HG02588 (cell line): Measurements from ENCODE around the gene CCNL2.
"Not testable (repeated sequence)": the region's sequence is repeated elsewhere in the genome, so short reads cannot be mapped to it uniquely, and the experiment has no call there.

Source experiments
- ATAC-seq: cut with Tn5 transposase; IDR thresholded peaks from one replicate; pipeline ENCODE4 v1.9.1; 2021; ENCODE audit warnings: mild to moderate bottlenecking, moderate library complexity; ENCODE audit not compliant: unreplicated experiment

The CCNL2 gene

DNA sequence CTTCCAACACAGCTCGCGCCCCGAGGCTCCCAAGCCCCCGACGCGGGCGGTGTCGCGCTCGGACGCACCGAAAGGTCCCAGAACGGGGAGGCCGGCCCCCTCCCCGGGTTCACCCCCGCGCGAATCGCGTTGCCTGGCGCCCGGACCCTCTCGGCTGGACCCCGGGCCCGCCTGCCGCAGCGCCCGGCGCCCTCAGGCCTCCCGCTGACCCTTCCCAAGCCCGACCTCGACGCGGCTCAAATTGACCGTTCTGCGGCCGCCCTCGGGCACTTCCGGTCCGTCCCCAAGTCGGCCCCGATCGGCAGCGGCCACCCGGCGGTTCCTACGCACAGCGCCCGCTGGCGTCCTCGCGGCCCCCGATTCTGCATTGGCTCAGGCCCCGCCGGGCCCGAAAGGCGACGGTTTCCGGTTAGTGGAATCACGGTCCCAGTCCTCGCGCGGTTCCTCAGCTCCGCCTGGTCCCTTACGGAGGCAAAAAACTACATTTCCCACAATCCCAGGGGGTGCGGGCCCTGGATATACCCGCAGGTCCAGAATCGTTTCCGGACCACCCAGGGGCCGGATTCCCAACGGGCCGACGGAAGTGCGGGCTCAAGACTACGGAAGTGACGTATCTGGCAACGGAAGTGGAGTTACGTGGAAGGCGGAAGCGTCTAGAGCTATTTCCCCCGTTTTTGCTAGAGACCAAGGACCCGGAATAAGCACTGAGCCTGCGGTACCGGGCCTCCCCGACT, 24.0 kb downstream of the CCNL2 start, which contains the start of gene AURKAIP1:
AURKAIP1 (minus strand) TSS at position 279 of the 734 bp plus-strand sequence. CDS start 451 bp downstream, outside the sequence.
- peak; percentile 76 for ATAC-seq

DNA sequence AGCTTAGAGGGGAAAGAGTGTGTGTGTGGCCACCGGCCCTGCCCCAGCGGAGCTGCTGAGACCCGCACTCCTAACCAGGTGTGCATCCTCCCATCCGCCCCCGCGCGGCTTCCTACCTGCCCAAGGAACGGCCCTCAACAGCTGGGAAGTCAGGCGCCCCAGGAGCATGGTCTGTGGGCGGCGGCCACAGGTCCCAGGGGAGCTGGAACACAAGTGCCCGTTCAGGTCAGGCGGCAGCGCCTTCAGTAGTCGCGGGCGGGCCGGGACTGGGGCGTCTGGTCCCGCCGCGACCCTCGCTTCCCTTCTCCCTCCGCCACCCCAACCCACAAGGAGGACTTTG, 24.6 kb downstream of the CCNL2 start:
- peak; percentile 2 for ATAC-seq

DNA sequence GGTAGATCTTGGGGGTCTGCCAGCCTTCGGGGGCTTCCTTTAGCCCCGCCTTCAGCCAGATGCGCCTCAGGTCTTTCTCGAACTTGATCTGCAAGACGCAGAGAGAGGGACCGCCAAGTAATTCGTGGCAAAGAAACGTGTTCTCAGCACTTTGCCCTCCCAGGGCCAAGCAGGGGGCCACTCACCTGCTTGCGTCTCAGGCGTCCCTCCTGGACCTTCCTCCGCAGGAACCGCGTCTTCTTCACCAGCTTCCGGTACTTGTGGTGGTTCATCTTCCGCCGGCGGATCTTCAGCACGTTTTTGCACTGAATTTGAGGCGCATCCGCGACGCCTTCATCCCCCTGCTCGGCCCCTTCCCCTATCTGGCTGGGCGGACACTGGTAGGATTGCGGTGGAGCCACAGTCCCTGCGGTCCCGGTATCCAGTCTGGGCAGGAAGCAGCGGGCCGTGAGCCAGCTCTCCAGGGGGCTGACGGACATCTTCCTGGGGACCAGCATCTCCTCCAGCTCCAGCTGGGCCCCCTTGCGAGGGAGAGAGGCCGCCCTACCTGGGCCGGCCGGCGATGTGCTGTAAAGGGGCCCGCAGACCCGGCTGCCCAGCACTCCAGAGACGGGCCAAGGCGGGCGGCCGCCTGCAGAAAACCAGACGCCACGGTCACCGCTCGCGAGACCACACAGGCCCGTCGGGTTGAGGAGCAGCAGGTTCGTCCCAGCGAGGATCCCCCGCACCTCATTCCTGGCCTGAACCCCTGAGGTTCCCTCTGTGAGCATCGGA, 25.1 kb downstream of the CCNL2 start:
- ATAC-seq = no peak

DNA sequence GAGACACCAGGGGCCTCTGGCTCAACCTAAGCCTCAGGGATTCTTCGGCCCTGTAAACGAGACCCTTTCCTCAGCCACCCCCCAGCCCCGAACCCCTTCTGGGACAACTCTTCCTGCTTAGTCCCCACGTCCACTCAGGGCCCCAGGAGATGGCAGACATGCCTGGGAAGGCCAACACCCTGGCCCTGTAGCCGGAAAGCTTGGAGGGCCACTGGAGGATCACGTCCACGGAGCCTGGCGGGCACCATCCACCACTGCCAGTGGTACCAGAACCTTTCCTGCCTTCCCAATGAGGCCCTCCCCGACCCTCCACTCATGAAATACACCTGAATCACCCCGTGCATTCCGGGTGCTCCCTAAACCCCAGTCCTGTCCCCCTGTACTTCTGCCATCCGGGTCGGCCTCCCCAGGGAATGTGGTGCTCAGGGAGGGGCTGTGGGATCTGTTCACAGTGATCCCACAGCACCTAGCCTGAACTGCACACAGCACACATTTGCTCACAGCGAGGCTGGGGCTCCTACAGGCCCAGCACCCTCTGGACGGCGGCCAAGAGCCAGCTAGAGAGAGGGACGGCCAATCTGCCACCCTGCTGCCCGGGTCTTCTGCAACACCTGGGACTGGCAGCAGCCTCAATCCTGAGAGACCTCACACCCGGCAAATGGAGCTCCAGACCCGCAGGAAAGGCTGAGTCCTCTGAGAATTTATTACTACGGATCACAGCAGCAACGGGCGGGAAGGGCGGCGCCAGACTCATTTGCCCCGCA, 25.9 kb downstream of the CCNL2 start:
- ATAC-seq = no peak

DNA sequence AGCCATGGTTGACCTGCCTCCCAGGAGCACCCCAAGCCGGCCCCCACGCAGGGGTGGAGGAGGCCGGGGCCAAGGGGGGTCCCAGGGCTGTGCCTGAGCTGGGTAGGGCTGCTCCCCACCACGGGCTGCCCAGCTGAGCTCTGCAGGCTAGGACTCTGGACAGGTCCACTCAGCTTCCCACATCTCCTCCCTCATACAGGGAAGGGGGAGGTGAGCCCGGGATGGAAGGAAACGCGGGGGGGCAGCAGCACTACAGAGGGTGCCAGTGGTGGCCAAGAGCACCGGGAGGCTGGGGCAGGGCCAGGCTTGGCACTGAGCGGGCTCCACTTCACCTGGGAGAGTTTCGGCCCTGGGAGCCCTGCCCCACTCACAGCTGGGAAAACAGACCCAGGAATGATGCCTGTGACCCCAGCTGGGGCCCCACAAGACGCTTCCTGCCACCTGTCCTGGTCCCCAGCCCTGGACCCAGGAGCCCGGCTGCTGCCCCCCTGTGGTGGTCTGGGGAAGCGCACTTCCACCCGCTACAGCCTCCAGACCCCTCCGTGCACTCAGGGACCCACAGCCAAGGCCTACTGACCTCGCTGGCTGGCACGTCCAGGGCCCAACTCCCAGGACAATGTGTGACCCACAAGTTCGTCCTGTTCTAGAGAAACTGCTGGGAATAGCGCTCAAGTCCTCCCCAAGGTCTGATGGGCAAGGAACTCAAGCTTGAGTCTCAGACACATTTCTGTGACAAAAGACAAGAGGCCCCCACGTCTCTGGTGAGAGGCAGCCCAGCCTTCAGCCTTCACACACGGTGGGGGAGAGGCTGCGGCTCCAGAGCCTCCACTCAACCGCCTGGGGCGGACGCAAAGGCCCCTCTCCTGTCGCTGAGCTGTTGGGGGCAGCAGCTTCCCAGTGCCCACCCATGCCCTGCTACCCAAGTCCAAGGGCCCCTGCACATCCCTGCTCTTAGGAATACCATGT, 27.1 kb downstream of the CCNL2 start:
- no peak for ATAC-seq

DNA sequence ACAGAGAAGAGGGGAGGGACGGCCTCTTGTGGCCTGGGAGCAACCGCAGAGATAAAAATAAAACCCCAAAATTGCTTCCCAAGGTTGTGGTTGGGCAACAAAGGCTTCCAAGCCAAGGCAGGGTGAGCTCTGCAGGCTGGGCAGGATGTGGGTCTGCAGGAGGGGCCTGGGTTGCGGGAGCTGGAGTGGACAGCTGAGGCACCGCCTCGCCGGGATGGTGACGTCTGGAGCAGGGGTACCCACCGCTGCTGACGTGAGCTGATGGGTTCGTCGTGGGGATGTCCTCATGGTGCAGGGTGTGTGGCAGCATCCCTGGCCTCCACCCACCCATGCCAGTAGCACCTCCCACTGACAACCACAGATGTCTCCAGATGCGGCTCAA, 27.8 kb downstream of the CCNL2 start:
- ATAC-seq = no peak

DNA sequence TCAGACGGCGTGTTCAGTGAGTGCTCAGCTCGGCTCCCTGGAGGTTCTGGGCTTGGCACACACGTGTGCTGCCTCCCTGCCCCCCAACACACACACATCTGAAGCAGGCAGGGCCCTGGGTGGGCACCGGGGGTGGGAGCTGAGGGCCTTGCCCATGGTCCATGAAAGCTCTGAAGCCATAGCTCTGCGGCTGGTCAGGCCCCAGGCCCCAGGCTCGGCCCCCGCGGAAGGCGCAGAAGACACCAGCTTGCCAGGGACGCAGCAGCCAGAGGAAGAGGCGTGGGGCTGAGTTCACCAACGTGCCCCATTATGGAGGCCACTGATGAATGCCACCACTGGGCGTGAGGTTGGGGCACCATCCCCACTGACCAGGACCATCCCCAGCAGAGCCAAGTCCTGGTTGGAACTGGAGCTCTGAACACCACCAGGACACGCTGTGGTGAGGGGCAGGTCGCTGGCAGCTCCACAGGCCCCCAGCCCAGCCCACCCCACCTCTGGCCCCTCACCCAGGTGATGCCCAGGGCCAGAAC, 28.3 kb downstream of the CCNL2 start:
- ATAC-seq = no peak

DNA sequence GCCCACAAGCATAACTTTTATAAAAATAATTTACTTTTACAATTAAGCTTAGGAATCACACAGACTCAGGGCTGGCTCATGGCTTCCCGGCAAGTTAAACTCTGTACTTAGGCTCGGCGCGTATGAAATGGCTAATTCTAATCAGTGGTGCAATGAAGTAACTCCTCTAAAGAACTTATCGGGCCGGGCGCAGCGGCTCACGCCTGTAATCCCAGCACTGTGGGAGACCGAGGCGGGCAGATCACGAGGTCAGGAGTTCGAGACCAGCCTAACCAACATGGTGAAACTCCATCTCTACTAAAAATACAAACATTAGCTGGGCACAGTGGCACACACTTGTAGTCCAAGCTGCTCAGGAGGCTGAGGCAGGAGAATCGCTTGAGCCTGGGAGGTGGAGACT, 29.0 kb downstream of the CCNL2 start:
- not testable (repeated sequence) for ATAC-seq

DNA sequence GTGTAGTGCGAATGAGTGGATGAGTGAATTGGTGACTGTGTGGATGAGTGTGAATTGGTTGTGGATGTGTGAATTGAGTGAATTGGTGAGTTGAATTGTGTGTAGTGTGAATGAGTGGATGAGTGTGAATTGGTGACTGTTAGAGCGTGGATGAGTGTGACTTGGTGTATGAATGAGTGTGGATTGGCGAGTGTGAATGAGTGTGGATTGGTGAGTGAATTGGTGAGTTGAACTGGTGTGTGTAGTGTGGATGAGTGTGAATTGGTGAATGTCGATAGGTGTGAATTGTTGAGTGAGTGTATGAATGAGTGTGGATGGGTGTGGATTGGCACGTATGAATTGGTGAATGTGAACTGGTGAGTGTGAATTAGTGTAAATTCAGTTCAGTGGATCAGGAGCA, 31.8 kb downstream of the CCNL2 start:
- no peak for ATAC-seq

DNA sequence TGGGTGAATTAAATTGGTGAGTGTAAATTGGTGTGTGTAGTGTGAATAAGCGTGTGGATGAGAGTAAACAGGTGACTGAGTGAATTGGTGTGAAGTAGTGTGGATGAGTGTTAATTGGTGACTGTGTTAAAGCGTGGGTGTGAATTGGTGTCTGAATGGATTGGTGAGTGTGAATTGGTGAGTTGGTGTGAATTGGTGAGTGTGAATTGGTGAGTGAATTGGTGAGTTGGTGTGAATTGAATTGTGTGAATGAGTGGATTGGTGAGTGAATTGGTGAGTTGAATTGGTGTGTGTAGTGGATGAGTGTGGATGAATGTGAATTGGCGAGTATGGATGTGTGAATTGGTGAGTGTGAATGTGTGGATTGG, 32.5 kb downstream of the CCNL2 start:
- no peak for ATAC-seq

DNA sequence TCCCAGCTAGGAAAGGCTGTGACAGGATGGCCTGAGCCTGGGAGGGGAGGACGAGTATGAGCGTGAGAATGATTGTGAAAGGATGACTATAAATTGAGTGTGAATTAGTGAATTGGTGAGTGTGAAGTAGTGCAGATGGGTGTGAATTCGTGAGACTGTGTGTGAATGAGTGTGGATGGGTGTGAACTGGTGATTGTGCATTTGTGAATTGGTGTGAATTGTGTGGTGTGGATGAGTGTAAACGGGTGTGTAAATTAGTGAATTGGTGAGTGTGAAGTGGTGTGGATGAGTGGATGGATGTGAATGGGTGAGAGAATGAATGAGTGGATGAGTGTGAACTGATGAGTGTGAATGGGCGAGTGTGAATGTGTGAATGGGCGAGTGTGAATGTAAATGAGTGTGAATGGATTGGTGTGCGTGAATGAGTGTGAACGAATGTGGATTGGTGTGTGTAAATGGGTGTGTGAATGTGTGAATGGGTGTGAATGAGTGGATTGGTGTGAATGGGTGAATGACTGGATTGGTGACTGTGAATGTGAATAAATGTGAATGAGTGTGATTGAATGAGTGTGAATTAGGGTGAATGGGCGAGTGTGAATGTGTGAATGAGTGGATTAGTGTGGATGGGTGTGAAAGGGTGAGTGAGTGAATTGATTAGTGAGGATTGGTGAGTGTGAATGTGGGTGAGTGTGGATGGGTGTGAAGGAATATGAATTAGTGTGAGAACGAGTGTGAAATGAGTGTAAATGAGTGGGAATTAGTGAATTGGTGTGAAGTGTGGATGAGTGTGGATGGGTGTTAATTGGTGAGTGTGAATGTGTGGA, 33.0 kb downstream of the CCNL2 start:
- ATAC-seq = no peak

DNA sequence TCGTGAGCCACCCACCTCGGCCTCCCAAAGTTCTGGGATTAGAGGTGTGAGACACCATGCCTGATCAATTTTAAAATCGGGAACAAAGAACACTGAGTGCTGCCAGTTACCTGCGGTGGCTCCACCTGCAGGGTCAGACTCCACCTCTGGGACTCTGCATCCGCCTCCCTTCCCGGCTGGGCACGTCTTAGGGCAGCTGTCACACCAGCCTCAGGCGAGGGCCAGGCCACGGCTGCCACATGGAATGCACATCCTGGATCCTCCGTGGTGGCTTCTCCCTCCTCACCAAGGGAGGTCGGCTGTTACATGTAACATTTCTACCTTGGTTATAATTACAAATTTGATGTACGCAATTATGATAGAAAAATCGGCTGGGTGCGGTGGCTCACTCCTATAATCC, 34.9 kb downstream of the CCNL2 start:
- ATAC-seq = no peak

DNA sequence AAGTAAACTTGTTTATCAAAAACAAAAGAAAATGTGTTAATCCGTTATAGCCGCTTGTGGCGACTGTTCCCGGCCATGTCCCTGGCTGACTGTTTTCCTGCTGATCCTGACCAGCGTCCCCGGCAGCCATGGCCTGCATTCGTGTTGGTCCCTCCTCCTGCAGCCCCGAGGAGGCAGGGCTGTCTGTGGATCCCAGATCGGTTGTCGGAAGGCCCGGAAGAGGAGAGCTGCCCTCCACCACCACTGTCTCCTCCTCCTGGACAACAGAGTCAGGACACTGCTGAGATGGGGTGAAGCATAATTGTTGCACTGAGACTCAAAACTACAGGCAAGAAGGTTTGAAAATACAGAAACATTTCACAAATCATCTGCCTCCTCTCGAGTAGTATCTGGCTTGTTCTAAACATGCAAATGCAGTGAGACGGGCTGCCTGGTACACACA, 37.1 kb downstream of the CCNL2 start:
- ATAC-seq = no peak

DNA sequence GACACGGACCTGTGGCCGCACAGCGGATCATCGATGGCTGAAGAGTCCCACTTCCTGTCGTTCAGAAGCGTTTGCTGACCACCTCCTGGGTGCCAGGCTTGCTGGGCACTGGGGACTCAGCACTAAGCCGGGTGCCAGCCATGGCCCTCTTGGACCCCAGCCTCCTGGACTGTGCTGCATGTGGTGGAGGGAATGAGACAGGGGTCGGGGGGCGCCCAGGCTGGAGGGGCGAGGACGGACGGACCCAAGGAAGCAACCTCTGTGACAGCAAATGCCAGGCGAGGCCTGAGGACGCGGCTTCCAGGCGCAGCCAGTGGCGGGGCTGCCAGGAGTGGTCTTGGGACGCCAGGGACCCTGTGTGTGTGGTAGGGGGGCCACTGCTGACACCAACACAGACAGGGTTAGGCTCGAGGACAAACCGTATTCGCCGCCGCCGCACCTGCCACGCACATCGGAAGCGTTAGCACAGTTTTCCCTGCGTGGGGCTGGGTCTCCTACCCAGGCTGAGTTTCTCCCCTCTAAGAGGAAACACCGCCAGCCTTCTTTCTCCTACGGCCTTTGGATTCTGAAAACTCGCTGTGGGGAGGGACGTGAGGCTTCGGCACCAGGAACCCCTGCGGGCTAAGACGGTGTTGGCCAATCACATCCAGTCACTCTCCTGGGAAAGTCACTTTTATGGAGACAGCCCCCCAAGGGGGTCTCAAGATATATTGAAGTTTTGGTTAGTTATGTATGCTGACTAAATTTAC, 37.7 kb downstream of the CCNL2 start:
- no peak for ATAC-seq

DNA sequence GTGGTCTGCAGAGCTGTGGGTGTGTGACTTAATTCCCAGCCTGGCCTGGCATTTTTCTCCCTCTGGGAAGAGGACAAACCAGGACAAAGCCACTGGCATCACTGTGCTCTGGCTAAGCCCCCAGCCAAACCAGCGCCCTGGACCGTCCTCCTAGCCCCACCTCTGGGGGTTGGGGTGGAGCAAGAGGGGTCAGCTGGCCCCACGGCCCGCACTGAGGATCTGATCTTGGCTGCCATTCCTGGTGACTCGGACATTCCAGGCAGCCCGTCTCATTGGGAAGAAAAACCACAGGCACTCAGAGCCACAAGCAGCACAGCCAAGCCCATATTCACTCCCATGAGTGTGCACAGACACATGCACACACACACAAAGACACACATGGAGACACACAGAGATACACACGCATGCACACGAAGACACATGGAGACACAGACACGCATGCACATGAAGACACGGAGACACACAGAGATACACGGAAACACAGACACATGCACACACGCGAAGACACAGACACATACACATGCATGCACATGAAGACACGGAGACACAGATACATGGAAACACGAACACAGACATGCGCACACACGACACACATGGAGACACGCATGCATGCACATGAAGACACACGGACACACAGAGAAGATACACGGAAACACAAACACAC, 38.5 kb downstream of the CCNL2 start:
- no peak for ATAC-seq

DNA sequence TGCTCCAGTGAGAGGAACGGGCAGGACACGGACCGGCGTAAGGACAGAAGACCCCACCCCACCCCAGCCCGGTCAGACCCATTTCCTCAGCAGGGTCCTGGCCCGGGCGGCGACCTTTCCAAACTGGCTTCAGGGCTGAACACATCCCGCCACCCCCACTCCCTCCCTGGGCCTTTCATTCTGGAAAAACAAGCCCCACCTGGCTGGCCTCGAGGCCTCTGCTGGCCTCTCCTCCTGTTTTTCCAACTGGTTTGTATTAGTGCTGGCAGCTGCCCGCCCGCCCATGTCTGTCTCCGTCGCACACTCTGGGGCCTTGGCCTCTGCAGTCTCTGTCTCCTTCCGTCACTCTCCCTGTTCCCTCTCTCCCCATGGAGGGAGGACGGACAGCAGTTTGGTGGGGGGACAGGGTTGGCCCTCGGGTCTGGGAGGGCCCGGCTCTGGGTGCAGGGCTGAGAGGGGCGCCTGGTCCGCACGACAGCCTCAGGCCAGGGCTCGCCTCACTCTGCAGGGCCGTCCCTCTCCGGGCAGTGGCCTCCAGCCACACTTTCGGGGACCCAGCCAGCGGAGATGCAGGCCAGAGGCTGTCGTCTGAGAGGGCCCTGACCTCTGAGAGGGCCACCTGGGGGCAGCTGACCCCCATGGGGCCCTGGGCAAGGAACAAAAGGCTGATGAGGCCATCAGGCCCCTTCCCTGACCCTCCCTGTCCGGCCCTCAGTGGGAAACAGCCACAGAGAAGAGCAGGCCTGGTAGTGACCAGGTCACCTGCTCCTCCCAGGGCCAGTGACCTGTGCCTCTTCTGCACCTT, 39.3 kb downstream of the CCNL2 start:
- ATAC-seq = no peak

DNA sequence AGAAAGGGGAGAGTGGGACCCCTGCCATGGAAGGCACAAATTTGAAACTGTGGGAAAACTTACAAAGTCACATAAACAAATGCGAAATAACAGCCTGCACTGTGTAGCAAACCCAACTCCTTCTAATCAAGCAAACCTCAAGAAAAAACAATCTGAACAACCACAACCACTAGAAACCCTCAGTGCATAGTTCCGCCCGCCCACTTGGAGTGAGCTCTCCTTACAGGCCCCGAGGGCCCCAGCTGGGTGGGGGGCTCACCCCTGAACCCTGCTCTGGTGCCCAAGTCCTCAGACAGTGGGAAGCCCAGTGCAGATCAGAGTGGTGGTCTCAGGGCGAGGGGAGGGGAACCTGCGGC, 39.8 kb downstream of the CCNL2 start:
- no peak for ATAC-seq
